ENCODE data around the gene CASZ1.

DNA sequence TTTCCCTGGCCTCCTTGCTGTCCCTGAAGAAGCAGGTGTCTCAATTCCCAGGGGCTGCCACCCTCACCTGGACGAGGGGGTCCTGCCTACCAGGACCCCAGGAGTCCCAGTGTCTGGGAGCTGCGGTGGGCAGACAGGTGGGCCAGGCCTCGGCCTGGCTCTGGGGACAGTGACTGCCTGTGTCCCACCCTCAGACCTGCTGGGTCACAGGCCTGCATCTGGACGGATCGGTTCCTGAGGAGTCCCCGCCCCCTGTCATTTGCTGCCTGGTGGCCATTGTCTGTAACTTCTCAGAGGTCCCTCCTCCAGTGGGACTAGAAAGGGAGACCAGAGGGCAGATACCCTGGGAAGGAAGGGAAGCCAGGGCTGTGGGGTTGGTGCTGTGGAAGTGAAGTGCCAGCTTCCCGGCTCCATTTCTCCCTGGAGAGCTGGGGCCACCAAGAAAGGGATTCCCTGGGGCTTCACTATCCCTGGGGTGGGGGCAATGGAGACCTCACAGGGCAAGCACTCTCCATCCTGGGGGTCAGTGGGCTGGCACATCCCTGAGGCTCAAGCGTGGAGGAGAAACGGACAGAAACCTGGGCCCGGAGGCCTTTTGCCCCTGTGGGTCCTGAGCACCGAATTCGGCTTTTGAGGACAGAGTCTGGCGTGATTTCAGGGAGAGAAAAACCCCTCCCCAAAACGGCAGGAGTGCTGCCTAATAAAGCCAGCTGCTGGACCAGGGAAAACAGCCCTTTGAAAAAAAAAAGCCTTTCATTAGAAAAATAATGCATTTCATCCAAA is 164.4 kb downstream of the CASZ1 start:
- TF ChIP-seq CTCF (IDR thresholded peaks at IDR 0.05), result no peak
- no peak for TF ChIP-seq POLR2A (IDR thresholded peaks at IDR 0.05)

Measured in adrenal gland (tissue), 5 donors.